Uterus (tissue), 4 donors: ENCODE results near the gene MEAK7. TPM values are rescaled to one million over a fixed set of nuclear protein-coding genes. Genes with fewer than 3 reads are reported as not detected.

Experiments
- DNase-seq, 2 donors: peaks; one replicate each; pipeline ENCODE4 v3.0.0-alpha.2; 2019 to 2020
- H3K27ac ChIP-seq, 2 donors: fragments of 200-600 bp; sonication (generic); 1 replicate in 1 of 2; 2 replicates in 1 of 2; pipeline ENCODE4 v1.5.1; 2016 to 2018
- H3K27me3 ChIP-seq, 2 donors: fragments of 200-600 bp; sonication (generic); one replicate each; pipeline ENCODE4 v1.5.1; 2018 to 2019; ENCODE audit warnings: control low read depth in 1 of 2
- H3K36me3 ChIP-seq, 2 donors: fragments of 200-600 bp; sonication (generic); one replicate each; pipeline ENCODE4 v1.5.1; 2019; ENCODE audit warnings: control low read depth in 1 of 2
- H3K4me1 ChIP-seq, 2 donors: fragments of 200-600 bp; sonication (generic); one replicate each; pipeline ENCODE4 v1.5.1; 2018 to 2019; ENCODE audit warnings: control low read depth in 1 of 2
- H3K4me3 ChIP-seq, 2 donors: fragments of 200-600 bp; sonication (generic); 1 replicate in 1 of 2; 2 replicates in 1 of 2; pipeline ENCODE4 v1.5.1; 2018 to 2019; ENCODE audit warnings: mild to moderate bottlenecking in 1 of 2
- H3K9me3 ChIP-seq, 2 donors: fragments of 200-600 bp; sonication (generic); one replicate each; pipeline ENCODE4 v1.5.1; 2019; ENCODE audit warnings: control low read depth in 1 of 2
- POLR2A ChIP-seq, 2 donors: fragments of 450-650 bp; IDR thresholded peaks; one replicate each; pipeline ENCODE4 v1.6.1; 2016; ENCODE audit warnings: antibody characterized with exemption in 2 of 2, mild to moderate bottlenecking in 1 of 2, moderate library complexity in 1 of 2
- intact Hi-C: fragments of 100-400 bp; cut with DNase I; formaldehyde crosslinking; loops from one replicate; pipeline ENCODE4 v1.15.1; 2023; ENCODE audit warnings: low total_unique reads
- total RNA-seq, 4 donors: library from RNA; depleted of rRNA in 3 of 4; stranded (reverse); fragments of >200 nt in 3 of 4; gene quantifications; one replicate each; pipeline versions ENCODE4 v1.1.0 to v1.2.4, GENCODE V29; 2014 to 2023
- TF ChIP-seq, protein P1 (sequence below), 4 experiments: fragments of 200-600 bp in 2 of 4; fragments of 450-650 bp in 2 of 4; sonication (generic) in 2 of 4; IDR thresholded peaks; one replicate each; pipeline ENCODE4 v1.5.1; 2016 to 2019; ENCODE audit warnings: antibody characterized with exemption in 4 of 4, mild to moderate bottlenecking in 2 of 4, moderate library complexity in 1 of 4
- donor health status: DM: yes; HTN: yes; CAD: no.

MEAK7 gene
- total RNA-seq, 4 donors from 2014 or later: 11.3 to 26.8 (median 21.4) TPM

DNA sequence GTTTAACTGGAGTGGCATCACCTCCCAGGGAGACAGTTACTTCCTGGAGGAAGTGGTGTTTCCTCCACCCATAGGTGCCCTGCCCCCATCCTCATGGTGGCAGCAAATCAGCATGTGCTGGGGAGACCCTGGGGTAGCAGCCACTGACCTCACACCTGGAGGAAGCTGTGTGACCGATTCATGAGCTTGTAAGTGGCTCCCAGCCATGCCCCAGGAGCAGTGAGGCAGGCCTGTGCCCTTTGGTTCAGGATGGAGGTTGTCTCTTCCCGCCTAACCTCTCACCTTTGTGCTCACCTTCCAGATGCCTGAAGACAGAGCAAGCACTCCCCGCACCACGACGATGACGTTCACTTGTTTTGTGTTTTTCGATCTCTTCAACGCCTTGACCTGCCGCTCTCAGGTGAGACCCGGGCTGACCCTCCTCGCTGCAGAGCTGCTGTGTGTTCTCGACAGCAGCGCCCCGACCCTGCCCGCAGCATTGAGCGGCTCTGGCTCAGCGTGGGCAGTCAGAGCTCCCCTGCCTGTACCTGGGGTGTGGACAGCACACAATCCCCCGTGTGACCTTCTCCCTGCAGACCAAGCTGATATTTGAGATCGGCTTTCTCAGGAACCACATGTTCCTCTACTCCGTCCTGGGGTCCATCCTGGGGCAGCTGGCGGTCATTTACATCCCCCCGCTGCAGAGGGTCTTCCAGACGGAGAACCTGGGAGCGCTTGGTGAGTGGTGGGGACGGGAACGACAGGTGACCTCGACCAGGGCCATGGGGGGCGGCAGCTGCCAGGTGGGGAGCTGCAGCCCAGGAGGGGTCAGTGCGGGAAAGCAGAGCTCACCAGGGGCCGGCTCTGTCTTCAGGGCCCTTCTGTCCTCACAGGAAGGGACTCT lies 42.8 kb downstream of the MEAK7 start:
- no peak for TF ChIP-seq POLR2A (IDR thresholded peaks at IDR 0.05)
- TF ChIP-seq, protein P1, sequence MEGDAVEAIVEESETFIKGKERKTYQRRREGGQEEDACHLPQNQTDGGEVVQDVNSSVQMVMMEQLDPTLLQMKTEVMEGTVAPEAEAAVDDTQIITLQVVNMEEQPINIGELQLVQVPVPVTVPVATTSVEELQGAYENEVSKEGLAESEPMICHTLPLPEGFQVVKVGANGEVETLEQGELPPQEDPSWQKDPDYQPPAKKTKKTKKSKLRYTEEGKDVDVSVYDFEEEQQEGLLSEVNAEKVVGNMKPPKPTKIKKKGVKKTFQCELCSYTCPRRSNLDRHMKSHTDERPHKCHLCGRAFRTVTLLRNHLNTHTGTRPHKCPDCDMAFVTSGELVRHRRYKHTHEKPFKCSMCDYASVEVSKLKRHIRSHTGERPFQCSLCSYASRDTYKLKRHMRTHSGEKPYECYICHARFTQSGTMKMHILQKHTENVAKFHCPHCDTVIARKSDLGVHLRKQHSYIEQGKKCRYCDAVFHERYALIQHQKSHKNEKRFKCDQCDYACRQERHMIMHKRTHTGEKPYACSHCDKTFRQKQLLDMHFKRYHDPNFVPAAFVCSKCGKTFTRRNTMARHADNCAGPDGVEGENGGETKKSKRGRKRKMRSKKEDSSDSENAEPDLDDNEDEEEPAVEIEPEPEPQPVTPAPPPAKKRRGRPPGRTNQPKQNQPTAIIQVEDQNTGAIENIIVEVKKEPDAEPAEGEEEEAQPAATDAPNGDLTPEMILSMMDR (IDR thresholded peaks at IDR 0.05): no peak
- Histone ChIP-seq H3K36me3 (peaks cover 0 to under 1% of the 10 kb centered on the region in 2 donors), H3K27ac (no peak overlapping the region), H3K4me3 (no peak overlapping the region), H3K4me1 (no peaks in the 10 kb centered on the region), H3K9me3 (peaks cover 0 to 1% of the 10 kb centered on the region in 2 donors), H3K27me3 (no peaks in the 10 kb centered on the region)
- DNase-seq: peak in 1 of 2 donors; percentile 11
- intact Hi-C loops: no loop called here

DNA sequence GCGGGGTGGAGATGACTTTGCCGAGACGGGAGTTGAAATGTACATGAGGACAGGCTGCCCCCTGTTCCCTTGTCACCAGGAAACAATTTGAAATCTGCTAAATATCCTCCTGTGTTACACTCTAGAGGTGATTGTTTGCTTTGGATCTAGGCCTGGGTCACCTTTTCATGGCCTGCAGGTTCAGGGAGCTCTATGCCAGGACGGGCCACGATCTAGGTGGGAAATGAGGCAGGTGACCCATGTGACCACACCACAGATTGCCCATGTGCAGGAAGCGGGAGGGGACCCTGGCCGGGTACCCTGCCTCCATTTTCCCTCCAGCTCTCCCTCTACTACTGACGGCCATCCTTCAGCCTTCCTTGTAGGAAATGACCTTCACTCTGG lies 43.4 kb downstream of the MEAK7 start:
- Histone ChIP-seq H3K36me3 (no peaks in the 10 kb centered on the region), H3K4me1 (no peaks in the 10 kb centered on the region), H3K27ac (no peak overlapping the region), H3K27me3 (no peaks in the 10 kb centered on the region), H3K4me3 (no peak overlapping the region), H3K9me3 (no peaks in the 10 kb centered on the region)
- intact Hi-C loops: no loop called here
- TF ChIP-seq, protein P1 (IDR thresholded peaks at IDR 0.05): no peak
- TF ChIP-seq POLR2A (IDR thresholded peaks at IDR 0.05): no peak
- no peak for DNase-seq

DNA sequence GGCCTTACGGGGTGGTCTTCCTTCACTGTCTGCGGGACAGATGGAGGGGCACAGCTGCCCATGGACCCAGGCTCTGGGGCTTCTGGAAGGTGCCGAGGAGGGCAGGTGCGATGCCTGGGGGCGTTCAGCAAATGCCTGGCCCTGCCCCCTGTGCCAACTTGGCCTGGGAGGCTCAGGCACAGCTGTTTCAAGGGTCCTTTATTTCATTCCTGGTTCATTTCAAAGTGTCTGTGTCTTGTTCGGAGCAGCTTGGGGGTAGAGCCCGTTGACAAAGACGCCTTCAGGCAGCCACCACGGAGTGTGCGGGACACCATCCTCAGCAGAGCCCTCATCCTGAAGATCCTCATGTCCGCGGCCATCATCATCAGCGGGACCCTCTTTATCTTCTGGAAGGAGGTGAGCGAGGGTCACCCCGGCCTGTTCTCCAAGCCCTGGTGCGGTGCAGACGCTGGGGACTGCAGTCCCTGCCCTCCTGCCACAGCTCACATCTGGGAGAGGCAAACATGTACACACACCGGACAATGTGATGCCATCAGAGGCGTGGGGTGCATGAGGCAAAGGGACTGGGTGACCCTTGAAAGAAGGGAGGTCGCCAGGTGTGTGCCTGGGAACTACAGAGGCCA lies 43.9 kb downstream of the MEAK7 start:
- no peak for TF ChIP-seq POLR2A (IDR thresholded peaks at IDR 0.05)
- TF ChIP-seq, protein P1 (IDR thresholded peaks at IDR 0.05): no peak
- H3K27me3 ChIP-seq: no peaks in the 10 kb centered on the region
- intact Hi-C loops: no loop called here
- H3K27ac ChIP-seq: no peak overlapping the region
- H3K4me3 ChIP-seq: no peak overlapping the region
- no peaks in the 10 kb centered on the region for H3K36me3 ChIP-seq
- no peaks in the 10 kb centered on the region for H3K4me1 ChIP-seq
- H3K9me3 ChIP-seq: no peaks in the 10 kb centered on the region
- peak in 1 of 2 donors; percentile 6 for DNase-seq

DNA sequence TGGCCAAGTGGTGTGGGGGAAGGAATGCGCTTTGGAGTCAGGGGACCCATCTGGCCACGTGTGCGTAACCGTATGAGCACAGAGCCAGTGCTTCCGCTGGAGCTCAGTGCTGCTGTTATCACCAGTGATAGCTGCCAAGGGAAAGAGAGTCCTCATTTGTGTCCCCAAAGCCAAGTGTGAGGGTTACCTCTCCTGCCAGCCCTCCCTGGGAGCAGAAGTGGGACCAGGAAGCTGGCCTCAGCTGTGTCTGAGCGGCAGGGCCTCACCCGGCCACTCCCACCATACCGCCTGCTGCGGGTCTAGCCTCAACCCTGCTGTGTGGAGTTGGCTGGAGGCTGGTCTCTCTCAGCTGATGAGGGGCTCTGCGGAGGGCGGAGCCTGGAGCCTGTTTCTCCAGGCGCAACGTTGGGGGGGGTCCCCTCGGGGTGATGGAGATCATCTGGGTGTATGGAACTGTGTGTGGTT lies 44.5 kb downstream of the MEAK7 start:
- no peak for TF ChIP-seq POLR2A (IDR thresholded peaks at IDR 0.05)
- TF ChIP-seq, protein P1 (IDR thresholded peaks at IDR 0.05): no peak
- Histone ChIP-seq H3K4me1 (no peaks in the 10 kb centered on the region), H3K27me3 (no peaks in the 10 kb centered on the region), H3K36me3 (no peaks in the 10 kb centered on the region), H3K9me3 (no peaks in the 10 kb centered on the region), H3K4me3 (no peak overlapping the region), H3K27ac (no peak overlapping the region)
- DNase-seq: peak in 1 of 2 donors; percentile 7
- intact Hi-C loops: no loop called here

DNA sequence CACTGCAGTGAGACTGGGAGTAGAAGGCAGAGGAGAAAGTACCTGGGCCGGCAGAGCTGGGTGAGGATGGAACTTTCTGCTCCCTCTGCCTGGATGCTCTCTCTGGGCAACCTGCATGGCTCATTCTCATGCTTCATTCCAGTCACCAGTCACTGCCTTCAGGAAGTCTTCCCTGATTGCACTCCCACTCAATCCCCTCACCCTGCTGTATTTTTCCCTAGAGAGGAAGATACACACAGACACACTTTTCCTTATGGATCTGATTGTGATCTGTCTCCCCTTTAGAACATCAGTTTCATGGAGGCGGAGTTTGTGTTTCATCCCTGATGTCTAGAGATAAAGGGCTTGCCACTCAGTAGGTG lies 44.9 kb downstream of the MEAK7 start:
- no peak for DNase-seq
- no peaks in the 10 kb centered on the region for H3K36me3 ChIP-seq
- H3K9me3 ChIP-seq: no peaks in the 10 kb centered on the region
- TF ChIP-seq, protein P1 (IDR thresholded peaks at IDR 0.05): no peak
- no peak for TF ChIP-seq POLR2A (IDR thresholded peaks at IDR 0.05)
- no peaks in the 10 kb centered on the region for H3K4me1 ChIP-seq
- intact Hi-C loops: no loop called here
- H3K4me3 ChIP-seq: no peak overlapping the region
- no peak overlapping the region for H3K27ac ChIP-seq
- no peaks in the 10 kb centered on the region for H3K27me3 ChIP-seq
